HG03565 (cell line): ENCODE data around the gene KLHL24.
"Not testable (repeated sequence)": the region's sequence is repeated elsewhere in the genome, so short reads cannot be mapped to it uniquely, and the experiment has no call there.

Experiments
- ATAC-seq: cut with Tn5 transposase; IDR thresholded peaks from one replicate; pipeline ENCODE4 v1.9.1; 2021; ENCODE audit warnings: mild to moderate bottlenecking, moderate library complexity; ENCODE audit not compliant: unreplicated experiment

The KLHL24 gene

DNA sequence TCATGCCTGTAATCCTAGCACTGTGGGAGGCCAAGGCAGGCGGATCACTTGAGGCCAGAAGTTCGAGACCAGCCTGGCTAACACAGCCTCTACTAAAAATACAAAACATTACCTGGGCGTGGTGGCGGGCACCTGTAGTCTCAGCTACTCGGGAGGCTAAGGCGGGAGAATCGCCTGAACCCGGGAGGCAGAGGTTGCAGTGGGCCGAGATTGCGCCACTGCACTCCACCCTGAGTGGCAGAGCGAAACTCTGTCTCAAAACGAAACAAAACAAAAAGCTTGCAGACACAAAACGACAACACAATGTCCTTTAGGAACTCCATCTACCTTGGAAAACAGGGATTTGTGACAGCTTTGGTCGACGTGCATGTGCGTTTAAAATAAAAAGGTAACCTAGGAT lies 716 bp upstream of the KLHL24 start:
- no peak for ATAC-seq

DNA sequence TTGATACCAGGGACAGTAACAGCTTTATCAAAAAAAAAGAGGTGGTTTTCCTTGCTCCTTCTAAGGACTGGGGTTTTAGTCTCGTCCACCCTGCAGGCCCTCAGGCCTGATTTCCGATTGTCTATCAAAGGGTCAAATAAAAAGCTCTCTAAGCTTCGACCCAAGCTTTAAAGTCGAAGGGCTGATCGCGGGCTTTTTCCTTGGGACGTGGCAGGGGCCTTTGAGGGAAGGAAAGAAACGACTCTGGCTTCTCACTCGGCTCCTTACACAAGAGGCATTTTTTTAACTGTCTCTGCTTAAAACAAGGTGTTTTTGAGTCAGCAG lies 354 bp upstream of the KLHL24 start:
- no peak for ATAC-seq

DNA sequence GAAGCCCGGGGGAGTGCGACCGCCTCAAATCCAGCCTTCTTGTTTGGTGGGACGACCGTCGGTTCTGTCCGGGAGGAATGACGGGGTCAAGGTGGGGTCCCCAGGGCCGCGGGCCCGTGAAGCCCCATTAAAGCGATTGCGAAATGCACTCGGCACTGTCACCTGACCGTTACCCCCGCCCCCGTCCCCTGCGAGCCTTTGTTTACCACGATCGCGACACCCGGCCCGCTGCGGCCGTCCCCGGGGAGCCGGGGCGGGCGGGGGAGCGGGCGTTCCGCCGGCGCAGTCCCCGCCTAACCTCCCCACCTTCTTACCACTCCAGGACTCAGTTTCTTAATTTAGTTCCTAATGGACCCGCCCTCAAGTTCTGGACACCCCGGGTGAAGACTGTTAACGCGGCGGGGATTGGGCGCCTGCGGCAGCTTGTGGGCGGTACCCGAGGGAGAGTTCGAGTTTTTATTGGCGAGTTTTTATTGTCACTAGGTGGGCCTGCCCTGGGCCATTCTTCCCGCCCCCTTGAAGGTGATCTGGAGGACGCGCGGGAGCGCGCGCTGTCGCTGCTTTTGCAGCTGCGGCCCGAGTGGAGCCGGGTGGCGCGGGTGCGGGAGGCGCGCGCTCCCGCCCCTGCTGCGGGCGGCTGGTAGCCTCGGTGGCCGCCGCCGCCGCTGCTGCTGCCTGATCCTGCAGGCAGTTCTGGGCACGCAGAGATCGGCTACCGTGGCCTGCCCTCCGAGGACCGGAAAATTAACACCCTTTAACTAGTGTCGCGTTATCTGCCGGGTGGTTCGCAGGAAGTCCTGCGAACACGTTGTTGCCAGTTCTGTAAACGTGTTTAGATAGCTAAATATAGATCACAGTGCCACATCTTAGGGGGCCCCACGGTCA lies 1.0 kb downstream of the KLHL24 start:
- peak; percentile 68 for ATAC-seq

- ATAC-seq = no peak
Observed at GRCh38 chr3:183637106-183637486, 1.7 kb downstream of the KLHL24 start.

GRCh38 chr3:183637633-183638032 lies 2.2 kb downstream of the KLHL24 start:
- not testable (repeated sequence) for ATAC-seq

- no peak for ATAC-seq
Observed at GRCh38 chr3:183638101-183638852, 2.9 kb downstream of the KLHL24 start.

- not testable (repeated sequence) for ATAC-seq
Observed at GRCh38 chr3:183640635-183641034, 5.2 kb downstream of the KLHL24 start.

- no peak for ATAC-seq
Observed at GRCh38 chr3:183641882-183642281, 6.5 kb downstream of the KLHL24 start.

DNA sequence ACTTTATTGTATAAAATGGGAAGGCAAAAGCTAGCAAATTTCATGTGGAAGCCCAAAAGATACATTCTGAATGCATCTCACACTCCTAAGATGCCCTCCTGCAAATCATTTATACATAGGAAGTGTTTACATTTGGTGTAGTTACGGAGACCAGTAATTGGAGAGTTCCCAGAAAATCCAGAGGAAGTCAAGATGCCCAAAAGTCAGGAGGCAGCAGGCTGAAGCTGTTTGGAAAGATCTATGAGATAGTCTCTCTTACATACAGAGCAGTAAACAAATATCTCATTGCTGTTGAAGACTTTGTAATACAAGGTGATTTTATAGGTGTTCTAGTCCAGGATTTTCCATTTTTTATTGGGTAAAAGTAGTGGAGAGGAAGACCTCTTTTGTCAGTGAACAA lies 8.8 kb downstream of the KLHL24 start:
- ATAC-seq = no peak

- ATAC-seq = no peak
Observed at GRCh38 chr3:183645254-183645653, 9.8 kb downstream of the KLHL24 start.

- no peak for ATAC-seq
Observed at GRCh38 chr3:183650554-183650953, 15.1 kb downstream of the KLHL24 start.

DNA sequence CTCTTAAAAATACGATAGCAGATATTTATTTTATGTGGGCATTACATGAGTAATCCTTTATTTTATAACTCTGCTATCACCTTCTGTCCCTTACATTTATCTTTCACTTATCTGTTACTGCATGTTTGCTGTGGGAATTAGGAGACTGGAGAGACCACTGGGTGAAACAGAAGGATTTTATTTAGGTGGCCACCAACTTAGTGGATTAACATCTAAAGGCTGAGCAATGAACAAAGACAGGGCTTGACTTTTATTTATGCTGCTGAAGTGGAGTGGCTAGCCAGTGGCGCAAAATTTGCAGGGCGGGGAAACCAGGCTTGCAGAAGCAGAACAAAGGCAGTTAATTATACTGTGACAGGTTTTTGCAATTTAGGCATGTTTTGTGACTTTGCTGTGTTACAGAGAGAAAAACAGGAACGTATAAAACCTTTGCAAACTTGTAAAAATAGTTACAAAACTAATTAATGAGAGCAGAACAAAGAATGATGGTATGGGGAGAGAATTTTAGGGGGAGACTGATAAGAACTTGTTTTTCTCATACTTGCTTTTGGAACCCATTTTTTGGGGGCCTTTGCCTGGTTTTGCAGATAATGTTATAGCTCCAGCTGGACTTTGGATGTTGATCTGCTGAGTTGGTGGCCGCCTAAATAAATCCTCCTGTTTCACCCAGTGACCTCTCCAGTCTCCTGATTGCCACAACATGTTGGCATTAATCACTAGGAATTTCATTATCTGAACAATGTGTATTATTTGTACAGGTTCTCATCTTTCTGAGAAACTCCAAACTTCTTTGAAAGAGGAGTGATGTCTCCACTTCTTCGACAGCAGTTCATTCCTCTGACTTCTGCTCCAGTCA lies 18.0 kb downstream of the KLHL24 start:
- ATAC-seq = no peak

DNA sequence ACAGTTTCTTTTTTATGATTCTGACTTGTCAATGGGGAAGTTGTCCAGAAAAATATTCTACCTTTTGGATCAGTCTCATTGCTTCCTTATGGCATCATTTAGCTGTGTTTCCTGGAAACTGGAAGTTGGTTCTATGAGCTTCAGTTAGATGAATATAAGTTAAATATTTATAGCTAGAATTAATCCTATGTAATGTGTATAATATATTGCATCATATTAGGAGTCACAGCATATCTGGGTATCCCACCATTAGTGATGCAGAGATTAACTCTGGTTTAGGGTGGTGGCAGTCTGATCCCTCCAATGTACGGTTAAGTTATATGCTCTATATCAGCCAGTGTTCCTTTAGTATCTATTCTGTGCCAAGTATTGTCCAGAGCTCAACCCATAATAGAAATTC lies 19.3 kb downstream of the KLHL24 start:
- ATAC-seq = no peak

DNA sequence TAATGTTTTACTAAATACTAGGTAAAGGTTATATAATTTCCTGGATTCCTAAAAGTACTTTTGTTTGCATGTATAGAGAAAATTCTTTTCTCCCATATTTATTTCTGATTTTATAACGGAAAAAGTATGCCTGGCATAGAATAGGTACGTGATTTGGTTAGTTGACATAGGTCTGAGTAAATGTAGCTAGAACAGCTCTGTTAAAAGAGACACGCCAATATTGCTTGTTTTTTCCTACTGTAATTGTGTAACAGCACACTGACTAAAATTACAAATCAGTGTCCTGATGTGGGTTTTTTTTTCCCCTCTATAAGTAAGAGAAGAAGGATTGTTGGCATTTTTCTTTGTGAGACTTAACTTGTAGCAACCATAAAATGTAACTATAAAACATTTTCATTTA lies 26.7 kb downstream of the KLHL24 start:
- no peak for ATAC-seq

GRCh38 chr3:183664913-183665381 lies 29.5 kb downstream of the KLHL24 start:
- ATAC-seq = no peak

GRCh38 chr3:183680061-183680460 lies 44.6 kb downstream of the KLHL24 start:
- ATAC-seq = no peak

- no peak for ATAC-seq
Observed at GRCh38 chr3:183687705-183688104, 52.3 kb downstream of the KLHL24 start.

- ATAC-seq = no peak
Observed at GRCh38 chr3:183688874-183689273, 53.5 kb downstream of the KLHL24 start.

- not testable (repeated sequence) for ATAC-seq
Observed at GRCh38 chr3:183689621-183690020, 54.2 kb downstream of the KLHL24 start.

GRCh38 chr3:183690402-183690995 lies 55.1 kb downstream of the KLHL24 start:
- ATAC-seq = no peak

- no peak for ATAC-seq
Observed at GRCh38 chr3:183692436-183692835, 57.0 kb downstream of the KLHL24 start.
